Adrenal gland (tissue), 12 donors: Measurements from ENCODE around the gene VPS11. TPM values are rescaled to one million over a fixed set of nuclear protein-coding genes. Genes with fewer than 3 reads are reported as not detected.
"Not testable (repeated sequence)": the region's sequence is repeated elsewhere in the genome, so short reads cannot be mapped to it uniquely, and the experiment has no call there.

Source experiments
- DNase-seq, 7 donors: peaks; one replicate each; pipeline ENCODE4 v3.0.0-alpha.2; 2019 to 2020
- H3K27ac ChIP-seq, 5 donors: fragments of 200-600 bp; sonication (generic) in 4 of 5; 1 replicate in 3 of 5; 2 replicates in 2 of 5; pipeline versions ENCODE4 v1.5.1 to v1.8.0; 2016 to 2020; ENCODE audit warnings: mild to moderate bottlenecking in 1 of 5
- H3K27me3 ChIP-seq: fragments of 200-600 bp; 2 replicates; pipeline ENCODE4 v1.8.0; 2021
- H3K36me3 ChIP-seq, 2 donors: fragments of 200-600 bp; replicated peaks in 1 of 2; 1 replicate in 1 of 2; 2 replicates in 1 of 2; pipeline versions ENCODE4 v1.5.1 to v1.8.0; 2018 to 2022
- H3K4me1 ChIP-seq, 2 donors: fragments of 200-600 bp; replicated peaks in 1 of 2; 1 replicate in 1 of 2; 2 replicates in 1 of 2; pipeline versions ENCODE4 v1.5.1 to v1.8.0; 2018 to 2021
- H3K4me3 ChIP-seq, 4 donors: fragments of 200-600 bp; sonication (generic) in 3 of 4; one replicate each; pipeline ENCODE4 v1.5.1; 2016 to 2018
- H3K9me3 ChIP-seq, 3 donors: fragments of 200-600 bp; sonication (generic) in 1 of 3; replicated peaks in 1 of 3; 1 replicate in 2 of 3; 2 replicates in 1 of 3; pipeline versions ENCODE4 v1.5.1 to v1.8.0; 2016 to 2021
- CTCF ChIP-seq, 6 experiments: fragments of 450-650 bp in 4 of 6; fragments of 200-600 bp in 2 of 6; sonication (generic) in 1 of 6; IDR thresholded peaks; 1 replicate in 5 of 6; 2 replicates in 1 of 6; pipeline versions ENCODE4 v1.5.1 to v1.8.0; 2016 to 2021; ENCODE audit warnings: antibody characterized with exemption in 6 of 6, mild to moderate bottlenecking in 2 of 6, moderate library complexity in 1 of 6
- POLR2A ChIP-seq, 2 donors: fragments of 450-650 bp; IDR thresholded peaks; one replicate each; pipeline ENCODE4 v1.6.1; 2017; ENCODE audit warnings: antibody characterized with exemption in 2 of 2, mild to moderate bottlenecking in 2 of 2, moderate library complexity in 1 of 2
- WGBS, 4 donors: extraction: QIAGEN DNeasy Blood & Tissue Kit in 2 of 4; methylation state at CpG; one replicate each; pipeline versions ENCODE4 v1.1.5 to v1.1.7; 2013 to 2017; 5-methylcytosine and 5-hydroxymethylcytosine counted together
- intact Hi-C, 2 donors: fragments of 100-400 bp; cut with DNase I; formaldehyde crosslinking; loops; one replicate each; pipeline versions ENCODE4 v1.14.1 to v1.15.0; 2022 to 2023
- polyA plus RNA-seq, 3 donors: library from polyadenylated mRNA; stranded (reverse); fragments of 200-250 nt in 2 of 3; fragments of 350-450 nt in 1 of 3; fragmentation: Illumina TruSeq in 1 of 3; extraction: RNeasy Lipid Tissue Mini Kit (QIAGEN cat#74804) in 1 of 3; gene quantifications; one replicate each; pipeline ENCODE4 v1.2.3, GENCODE V29; 2013 to 2014
- total RNA-seq, 9 donors: library from RNA; depleted of rRNA in 4 of 9; stranded (reverse); fragments of >200 nt in 4 of 9; fragments of 120-200 nt in 1 of 9; fragmentation: NEBNext Ultra II Directional in 1 of 9; extraction: Animal tissue kit (Norgen Biotek cat#: 25700) in 1 of 9; gene quantifications; one replicate each; pipeline versions ENCODE4 v1.1.0 to v1.2.4, GENCODE V29; 2013 to 2023
- donor health status: healthy with polysubstance abuse.
- donor health status: Bipolar disorder and iron deficiency.
- donor health status: DM: yes; HTN: yes; CAD: no.
- donor health status: DM: no; HTN: no; CAD: no.
- donor health status: DM: no; HTN: no; CAD: no.
- donor health status: DM: yes; HTN: yes; CAD: no.

Gene VPS11
- total and polyA plus RNA-seq, 12 donors, result 32.8 to 146 (median 57.0) TPM

DNA sequence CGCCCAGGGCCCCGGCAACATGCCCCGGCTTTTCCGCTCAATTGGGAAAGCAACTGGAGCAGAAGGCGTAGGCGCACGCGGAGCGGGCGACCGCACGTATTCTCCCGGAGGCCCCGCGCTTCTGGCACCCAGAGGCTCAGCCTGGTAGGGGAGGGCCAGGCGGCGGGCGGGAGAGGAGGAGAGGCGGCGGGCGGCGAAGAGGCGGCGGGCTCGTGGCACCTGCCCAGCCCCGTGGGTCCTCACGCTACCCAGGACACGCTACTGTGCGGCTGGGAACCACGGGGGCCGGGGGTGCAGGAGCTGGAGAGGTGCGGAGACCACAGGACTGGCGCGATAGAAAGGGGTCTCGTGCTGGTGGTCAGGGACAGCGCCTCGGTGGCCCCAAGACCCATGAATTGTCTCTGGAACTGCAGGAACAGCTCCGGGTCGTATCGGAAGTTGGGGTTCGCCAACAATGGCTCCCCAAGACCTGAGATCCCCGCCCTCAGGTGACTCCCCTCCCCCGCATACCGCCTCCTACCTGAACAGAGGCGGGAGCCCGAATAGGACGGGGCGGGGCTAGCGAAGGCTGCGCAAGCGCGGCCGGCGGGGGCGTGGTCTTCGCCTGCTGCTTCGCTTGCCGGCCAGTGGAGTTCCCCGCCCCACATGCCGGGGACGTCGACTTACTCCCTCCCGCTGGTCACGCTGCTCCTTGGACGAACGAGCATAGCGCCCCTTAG lies 37.1 kb upstream of the VPS11 start, which contains the start of gene SLC37A4:
SLC37A4 (minus strand) TSS at position 549 of the 719 bp plus-strand sequence.
- TF ChIP-seq POLR2A (IDR thresholded peaks at IDR 0.05) (peak; percentile 19 to 55), CTCF (IDR thresholded peaks at IDR 0.05) (peak in 3 of 6 experiments; percentile 79 to 95 (median 92))
- intact Hi-C loops, result no loop called here
- H3K4me1 ChIP-seq, result peaks cover 5 to 20% of the 10 kb centered on the region in 2 donors

DNA sequence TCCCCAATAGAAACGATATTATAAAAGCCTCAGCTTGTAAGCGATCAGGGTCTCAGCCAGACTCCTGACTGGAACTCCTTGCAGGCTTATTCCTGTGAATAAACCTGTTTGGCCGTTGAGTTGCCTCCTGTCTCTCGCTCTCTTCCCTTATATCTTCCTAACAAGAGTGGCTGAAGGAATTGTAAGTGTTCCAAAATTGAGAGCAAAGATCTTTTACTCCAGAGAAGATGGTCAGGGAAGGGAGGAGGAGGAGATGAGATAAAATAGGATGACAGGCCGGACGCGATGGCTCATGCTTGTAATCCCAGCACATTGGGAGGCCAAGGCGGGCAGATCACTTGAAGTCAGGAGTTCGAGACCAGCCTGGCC lies 35.7 kb upstream of the VPS11 start:
- Histone ChIP-seq H3K36me3 (peaks cover 0 to 2% of the 10 kb centered on the region in 2 donors), H3K27ac (no peak overlapping the region), H3K4me3 (no peak overlapping the region), H3K4me1 (peaks cover 5 to 20% of the 10 kb centered on the region in 2 donors), H3K9me3 (no peaks in the 10 kb centered on the region), H3K27me3 (no peaks in the 10 kb centered on the region)
- intact Hi-C loops, result no loop called here
- TF ChIP-seq POLR2A (IDR thresholded peaks at IDR 0.05), result no peak
- TF ChIP-seq CTCF (IDR thresholded peaks at IDR 0.05), result no peak
- WGBS, 4 donors, result 69 to 80% (median 74%) methylated on average over 7 to 9 of the region's 9 CpGs
- no peak for DNase-seq

More for the DNA sequence above, 37.1 kb upstream of the VPS11 start, which contains the start of gene SLC37A4:
- DNase-seq, result peak; percentile 98 to 99 (median 99)
- no peaks in the 10 kb centered on the region for H3K9me3 ChIP-seq
- H3K36me3 ChIP-seq, result peaks cover 0 to 6% of the 10 kb centered on the region in 2 donors
- peak within 1 kb of the TSS; percentile 56 to 72 (median 64) for H3K4me3 ChIP-seq
- H3K27ac ChIP-seq, result peak within 1 kb of the TSS in 4 of 5 donors; percentile 29 to 79 (median 49)
- H3K27me3 ChIP-seq, result no peaks in the 10 kb centered on the region
- WGBS, 4 donors, result 0 to 2% (median 1%) methylated on average over 30 to 67 of the region's 67 CpGs

DNA sequence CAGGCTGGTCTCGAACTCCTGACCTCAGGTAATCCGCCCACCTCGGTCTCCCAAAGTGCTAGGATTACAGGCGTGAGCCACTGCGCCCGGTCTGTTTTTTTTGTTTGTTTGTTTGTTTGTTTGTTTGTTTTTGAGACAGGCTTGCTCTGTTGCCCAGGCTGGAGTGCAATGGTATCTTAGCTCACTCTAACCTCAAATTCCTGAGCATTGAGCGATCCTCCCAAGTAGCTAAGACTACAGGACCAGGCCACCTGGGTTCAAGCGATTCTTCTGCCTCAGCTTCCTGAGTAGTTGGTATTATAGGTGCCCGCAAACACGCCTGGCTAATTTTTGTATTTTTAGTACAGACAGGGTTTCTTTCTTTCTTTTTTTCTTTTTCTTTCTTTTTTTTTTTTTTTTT lies 34.2 kb upstream of the VPS11 start:
- H3K9me3 ChIP-seq, H3K36me3 ChIP-seq, H3K4me3 ChIP-seq, DNase-seq, intact Hi-C loops, H3K27me3 ChIP-seq, H3K27ac ChIP-seq: not testable (repeated sequence)
- WGBS, 4 donors, result 76 to 85% (median 81%) methylated on average over 10 of the region's 10 CpGs
- peaks cover 5 to 18% of the 10 kb centered on the region in 2 donors for H3K4me1 ChIP-seq

GRCh38 chr11:119034813-119035212 lies 32.8 kb upstream of the VPS11 start:
- 64 to 73% (median 66%) methylated on average over 3 of the region's 3 CpGs for WGBS, 4 donors

More at GRCh38 chr11:119034813-119035212, 32.8 kb upstream of the VPS11 start:
- H3K27ac ChIP-seq, result no peak overlapping the region
- H3K27me3 ChIP-seq, result no peaks in the 10 kb centered on the region
- H3K4me1 ChIP-seq, result peaks cover 4% of the 10 kb centered on the region in 2 donors
- H3K4me3 ChIP-seq, result no peak overlapping the region
- TF ChIP-seq POLR2A (IDR thresholded peaks at IDR 0.05) (no peak), CTCF (IDR thresholded peaks at IDR 0.05) (no peak)
- no peak for DNase-seq
- intact Hi-C loops, result no loop called here
- H3K36me3 ChIP-seq, result no peaks in the 10 kb centered on the region
- H3K9me3 ChIP-seq, result no peaks in the 10 kb centered on the region
